Measurements from ENCODE around the gene LCMT2. TPM values are rescaled to one million over a fixed set of nuclear protein-coding genes. Genes with fewer than 3 reads are reported as not detected.

The LCMT2 gene
- total RNA-seq, 1 donor from 2014 or later, result 1.2 TPM

DNA sequence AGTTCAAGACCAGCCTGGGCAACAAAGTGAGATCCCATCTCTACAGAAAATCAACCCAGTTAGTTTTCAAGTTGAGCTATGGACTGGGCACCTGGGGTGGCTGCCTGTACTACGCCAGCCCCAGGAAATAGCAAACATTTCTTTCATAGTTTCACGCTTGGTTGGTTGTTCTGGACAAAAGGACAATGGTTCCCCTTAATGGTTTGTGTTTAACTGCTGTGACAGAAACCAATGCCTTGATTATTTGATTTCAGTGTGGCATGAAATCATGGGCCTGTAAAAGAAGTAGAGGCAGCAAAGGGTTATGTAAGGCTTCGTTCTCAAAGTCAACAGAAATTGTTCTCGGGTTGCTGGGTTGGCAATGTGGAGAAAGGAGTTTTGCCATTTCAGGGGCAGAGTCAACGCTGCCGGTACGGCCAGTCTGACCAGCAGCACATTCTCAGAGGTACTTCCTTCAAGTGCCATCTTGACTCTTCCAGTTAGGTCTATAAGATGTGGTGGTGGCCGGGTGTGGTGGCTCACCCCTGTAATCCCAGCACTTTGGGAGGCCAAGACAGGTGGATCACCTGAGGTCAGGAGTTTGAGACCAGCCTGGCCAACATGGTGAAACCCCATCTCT, 12.7 kb downstream of the LCMT2 start:
- intact Hi-C loops (cut with DNase I), result no loop called here
- Histone ChIP-seq H3K4me3 (no peak overlapping the region), H3K9me3 (no peaks in the 10 kb centered on the region), H3K36me3 (no peaks in the 10 kb centered on the region), H3K4me1 (no peaks in the 10 kb centered on the region), H3K27me3 (no peaks in the 10 kb centered on the region), H3K27ac (no peak overlapping the region)
- DNase-seq (ENCODE audit: low spot score in 2 of 2), result no peak
- TF ChIP-seq, protein P1, sequence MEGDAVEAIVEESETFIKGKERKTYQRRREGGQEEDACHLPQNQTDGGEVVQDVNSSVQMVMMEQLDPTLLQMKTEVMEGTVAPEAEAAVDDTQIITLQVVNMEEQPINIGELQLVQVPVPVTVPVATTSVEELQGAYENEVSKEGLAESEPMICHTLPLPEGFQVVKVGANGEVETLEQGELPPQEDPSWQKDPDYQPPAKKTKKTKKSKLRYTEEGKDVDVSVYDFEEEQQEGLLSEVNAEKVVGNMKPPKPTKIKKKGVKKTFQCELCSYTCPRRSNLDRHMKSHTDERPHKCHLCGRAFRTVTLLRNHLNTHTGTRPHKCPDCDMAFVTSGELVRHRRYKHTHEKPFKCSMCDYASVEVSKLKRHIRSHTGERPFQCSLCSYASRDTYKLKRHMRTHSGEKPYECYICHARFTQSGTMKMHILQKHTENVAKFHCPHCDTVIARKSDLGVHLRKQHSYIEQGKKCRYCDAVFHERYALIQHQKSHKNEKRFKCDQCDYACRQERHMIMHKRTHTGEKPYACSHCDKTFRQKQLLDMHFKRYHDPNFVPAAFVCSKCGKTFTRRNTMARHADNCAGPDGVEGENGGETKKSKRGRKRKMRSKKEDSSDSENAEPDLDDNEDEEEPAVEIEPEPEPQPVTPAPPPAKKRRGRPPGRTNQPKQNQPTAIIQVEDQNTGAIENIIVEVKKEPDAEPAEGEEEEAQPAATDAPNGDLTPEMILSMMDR (IDR thresholded peaks at IDR 0.05), result no peak

DNA sequence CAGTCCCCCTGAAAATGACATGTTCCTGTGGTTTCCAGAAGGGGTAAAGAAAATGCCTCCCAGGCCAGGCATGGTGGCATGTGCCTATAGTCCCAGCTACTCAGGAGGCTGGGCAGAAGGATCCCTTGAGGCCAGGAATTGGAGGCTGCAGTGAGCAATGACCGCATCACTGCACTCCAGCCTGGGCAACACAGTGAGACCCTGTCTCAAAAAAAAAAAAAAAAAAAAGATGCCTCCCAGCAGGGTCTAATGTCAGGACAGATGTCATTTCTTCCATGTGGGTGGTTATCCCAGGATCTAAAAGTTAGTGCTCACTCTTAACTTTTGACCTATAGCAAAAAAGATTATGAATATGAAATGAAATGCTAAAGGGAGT, 13.4 kb downstream of the LCMT2 start:
- no peak overlapping the region for H3K27ac ChIP-seq
- intact Hi-C loops (cut with DNase I), result no loop called here
- no peaks in the 10 kb centered on the region for H3K9me3 ChIP-seq

DNA sequence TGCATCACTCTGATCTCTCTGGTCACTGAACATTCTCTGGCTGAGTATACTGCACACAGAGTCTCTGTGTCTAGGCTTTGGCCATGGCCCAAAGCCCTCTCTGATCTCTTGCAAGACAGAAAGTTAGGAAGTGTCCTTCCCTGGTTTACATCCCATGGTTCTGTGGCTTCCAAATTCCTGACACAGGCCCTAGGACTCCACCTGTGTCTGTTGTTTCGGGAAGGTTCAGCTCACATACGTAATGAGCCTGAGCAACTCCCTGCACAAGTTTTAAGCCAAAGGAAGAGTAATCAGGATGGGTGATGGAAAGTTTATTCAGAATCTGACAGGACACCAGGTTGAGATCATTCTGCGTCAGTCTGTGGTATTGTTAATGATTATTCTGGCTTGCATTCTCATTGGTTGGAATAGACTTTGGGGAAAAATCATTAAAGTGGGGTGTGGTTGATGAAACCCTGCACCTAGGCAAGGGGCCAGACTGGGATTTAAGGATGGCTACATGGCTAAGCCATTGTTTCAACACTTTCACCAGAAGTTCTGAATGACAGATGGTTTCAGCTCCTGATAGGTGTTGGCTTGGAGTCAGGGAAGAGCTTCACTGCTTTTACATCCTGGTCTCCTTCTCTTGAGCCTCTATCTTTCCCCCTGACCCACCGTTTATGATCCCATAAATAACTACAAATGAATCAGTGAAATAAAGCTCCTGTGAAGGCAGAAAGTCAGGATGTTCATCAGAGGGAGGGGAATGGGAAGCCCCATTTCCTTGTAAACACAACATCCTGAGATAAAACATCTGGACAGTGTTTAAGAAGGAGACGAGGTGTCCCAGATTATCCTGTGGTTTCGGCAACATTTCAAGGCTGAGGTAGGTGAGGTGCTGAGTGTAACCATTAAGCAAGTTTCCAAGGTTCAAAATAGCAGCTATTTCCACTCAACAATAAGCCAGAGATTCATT, 14.1 kb downstream of the LCMT2 start:
- no peak overlapping the region for H3K4me3 ChIP-seq
- H3K27ac ChIP-seq, result no peak overlapping the region
- no peaks in the 10 kb centered on the region for H3K9me3 ChIP-seq
- no peaks in the 10 kb centered on the region for H3K4me1 ChIP-seq
- TF ChIP-seq, protein P1 (IDR thresholded peaks at IDR 0.05), result no peak
- DNase-seq (ENCODE audit: low spot score in 2 of 2), result no peak
- intact Hi-C loops (cut with DNase I), result no loop called here
- H3K27me3 ChIP-seq, result no peaks in the 10 kb centered on the region
- H3K36me3 ChIP-seq, result no peaks in the 10 kb centered on the region

More for the DNA sequence above, 13.4 kb downstream of the LCMT2 start:
- TF ChIP-seq, protein P1 (IDR thresholded peaks at IDR 0.05), result no peak
- no peak overlapping the region for H3K4me3 ChIP-seq
- no peaks in the 10 kb centered on the region for H3K36me3 ChIP-seq
- H3K27me3 ChIP-seq, result no peaks in the 10 kb centered on the region
- H3K4me1 ChIP-seq, result no peaks in the 10 kb centered on the region
- no peak for DNase-seq (ENCODE audit: low spot score in 2 of 2)

DNA sequence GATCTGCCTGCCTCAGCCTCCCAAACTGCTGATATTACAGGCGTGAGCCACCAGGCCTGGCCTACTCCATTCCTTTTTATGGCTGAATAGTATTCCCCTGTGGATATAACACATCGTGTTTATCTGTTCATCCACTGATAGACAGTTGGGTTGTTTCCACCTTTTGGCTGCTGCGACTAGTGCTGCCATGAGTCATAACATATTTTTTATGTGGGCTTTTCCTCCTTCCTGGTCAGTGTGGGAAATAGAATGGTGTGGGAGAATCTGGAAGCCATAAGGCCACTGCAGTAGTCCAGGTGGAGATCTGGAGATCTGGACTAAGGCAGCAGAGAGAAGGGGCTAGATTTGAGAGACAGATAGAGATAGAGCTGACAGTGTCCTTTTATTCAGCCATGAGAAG, 16.2 kb downstream of the LCMT2 start:
- intact Hi-C loops (cut with DNase I), result no loop called here
- Histone ChIP-seq H3K27me3 (no peaks in the 10 kb centered on the region), H3K4me1 (no peaks in the 10 kb centered on the region), H3K4me3 (no peak overlapping the region), H3K36me3 (no peaks in the 10 kb centered on the region), H3K9me3 (no peaks in the 10 kb centered on the region), H3K27ac (no peak overlapping the region)
- TF ChIP-seq, protein P1 (IDR thresholded peaks at IDR 0.05), result no peak
- DNase-seq (ENCODE audit: low spot score in 2 of 2), result no peak

DNA sequence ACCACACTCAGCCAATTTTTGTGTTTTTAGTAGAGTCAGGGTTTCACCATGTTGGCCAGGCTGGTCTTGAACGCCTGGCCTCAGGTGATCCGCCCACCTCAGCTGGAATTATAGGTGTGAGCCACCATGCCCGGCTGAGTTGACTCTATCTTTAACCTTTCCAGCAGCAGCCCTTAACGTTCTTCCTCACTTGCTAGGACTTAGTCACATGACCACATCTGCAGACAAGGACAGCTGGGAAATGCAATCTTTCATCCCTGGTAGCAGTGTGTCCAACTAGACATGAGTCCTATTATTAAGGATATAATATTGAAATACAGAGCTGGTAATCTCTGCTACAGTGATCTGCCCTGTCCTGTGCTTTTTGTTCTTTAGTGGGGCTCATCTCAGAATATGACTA, 18.0 kb downstream of the LCMT2 start:
- TF ChIP-seq, protein P1 (IDR thresholded peaks at IDR 0.05), result no peak
- H3K36me3 ChIP-seq, result no peaks in the 10 kb centered on the region
- no peaks in the 10 kb centered on the region for H3K9me3 ChIP-seq
- no peaks in the 10 kb centered on the region for H3K4me1 ChIP-seq
- H3K4me3 ChIP-seq, result no peak overlapping the region
- no peak for DNase-seq (ENCODE audit: low spot score in 2 of 2)
- no peaks in the 10 kb centered on the region for H3K27me3 ChIP-seq
- intact Hi-C loops (cut with DNase I), result no loop called here
- H3K27ac ChIP-seq, result no peak overlapping the region
